ENCODE measurements around the gene ABCC1. TPM values are rescaled to one million over a fixed set of nuclear protein-coding genes. Genes with fewer than 3 reads are reported as not detected.

ABCC1 gene
- total and polyA plus RNA-seq, 2 of the 8 experiments (the other 6 are each of a cell fraction or from before 2014, with no cell fraction given), result 42.6 to 66.8 TPM

GRCh38 chr16:15942931-15943690 is 6.3 kb upstream of the ABCC1 start (continued):
- TF ChIP-seq YY1 (IDR thresholded peaks at IDR 0.05; ENCODE audit: low read depth, low read length) (no peak), ASH2L (IDR thresholded peaks at IDR 0.05; ENCODE audit: low read length) (no peak), SRF (IDR thresholded peaks at IDR 0.05; ENCODE audit: low read depth, low read length) (no peak)
